Neural cell (in vitro differentiated cells): ENCODE results near the gene EMILIN3.

Source experiments
- SMC3 ChIP-seq: fragments of 450-650 bp; conservative IDR thresholded peaks from 2 replicates; pipeline ENCODE4 v1.6.1; 2014; ENCODE audit warnings: antibody characterized with exemption, mild to moderate bottlenecking, moderate library complexity; ENCODE audit not compliant: poor library complexity
- TAF1 ChIP-seq: IDR thresholded peaks from 2 replicates; pipeline ENCODE4 v1.6.1; 2012; ENCODE audit warnings: low read depth

GRCh38 chr20:41349266-41349665, 17.4 kb downstream of the EMILIN3 start:
- TF ChIP-seq SMC3 (no peak), TAF1 (no peak)
